SJSA1 (cell line): ENCODE measurements around the gene SCGB3A2. TPM values are rescaled to one million over a fixed set of nuclear protein-coding genes. Genes with fewer than 3 reads are reported as not detected.

Experiments
- DNase-seq, 2 experiments: peaks; one replicate each; pipeline ENCODE4 v3.0.0-alpha.2; 2015 to 2020; ENCODE audit warnings: low spot score in 2 of 2, low read depth in 1 of 2
- H3K27ac ChIP-seq: fragments of 250-450 bp; sonication (Bioruptor Pico); 2 replicates; pipeline ENCODE4 v1.5.1; 2020; ENCODE audit warnings: mild to moderate bottlenecking, moderate library complexity
- H3K27me3 ChIP-seq: fragments of 250-450 bp; sonication (Bioruptor Pico); replicated peaks from 2 replicates; pipeline ENCODE4 v1.5.1; 2020; ENCODE audit warnings: mild to moderate bottlenecking, moderate library complexity
- H3K36me3 ChIP-seq: fragments of 250-450 bp; sonication (Bioruptor Pico); 2 replicates; pipeline ENCODE4 v1.5.1; 2020; ENCODE audit warnings: mild to moderate bottlenecking
- H3K4me1 ChIP-seq: fragments of 250-450 bp; sonication (Bioruptor Pico); replicated peaks from 2 replicates; pipeline ENCODE4 v1.6.1; 2021; ENCODE audit warnings: mild to moderate bottlenecking
- H3K4me3 ChIP-seq: fragments of 250-450 bp; sonication (Bioruptor Pico); 2 replicates; pipeline ENCODE4 v1.5.1; 2020; ENCODE audit warnings: mild to moderate bottlenecking
- H3K9me3 ChIP-seq: fragments of 250-450 bp; sonication (Bioruptor Pico); replicated peaks from 2 replicates; pipeline ENCODE4 v1.5.1; 2020; ENCODE audit warnings: mild to moderate bottlenecking
- total RNA-seq: library from RNA; depleted of rRNA; stranded (reverse); fragments of >200 nt; shearing (Covaris generic); gene quantifications from 2 replicates; pipeline ENCODE4 v1.2.3, GENCODE V29; 2014

Gene SCGB3A2
- total RNA-seq, 1 experiment from 2014 or later: not detected

DNA sequence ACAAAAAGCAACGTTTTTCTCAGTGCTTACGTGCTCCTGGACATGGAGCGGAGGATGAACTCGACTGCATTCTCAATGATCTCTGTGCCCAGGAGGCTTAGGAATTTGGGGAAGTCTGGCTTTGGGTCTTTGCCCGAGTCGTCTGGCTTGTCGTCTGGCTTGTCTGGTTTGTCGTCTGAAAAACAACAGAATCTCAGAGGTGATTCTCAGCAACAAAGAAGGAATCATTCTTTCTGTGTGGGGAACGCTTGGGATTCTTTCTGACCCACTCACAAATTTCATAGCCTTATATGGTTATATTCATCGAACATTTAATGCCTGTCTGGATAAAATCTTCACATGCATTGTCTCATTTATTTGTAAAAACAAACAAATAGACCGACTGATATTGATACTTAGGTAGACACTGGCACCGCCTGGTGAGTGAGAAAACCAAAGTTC is 23.1 kb downstream of the SCGB3A2 start:
- Histone ChIP-seq H3K27ac (peak overlapping the region; percentile 82), H3K4me3 (no peak overlapping the region), H3K4me1 (peaks cover 70% of the 10 kb centered on the region), H3K27me3 (no peaks in the 10 kb centered on the region), H3K36me3 (no peaks in the 10 kb centered on the region), H3K9me3 (no peaks in the 10 kb centered on the region)
- peak; percentile 84 to 92 for DNase-seq

- Histone ChIP-seq H3K9me3 (no peaks in the 10 kb centered on the region), H3K36me3 (no peaks in the 10 kb centered on the region), H3K4me1 (peaks cover 72% of the 10 kb centered on the region), H3K4me3 (no peak overlapping the region), H3K27me3 (no peaks in the 10 kb centered on the region), H3K27ac (peak overlapping the region; percentile 2; the same call in 1 of the 2 replicates)
- DNase-seq: no peak
These were observed 24.2 kb downstream of the SCGB3A2 start for GRCh38 chr5:147902609-147903115.

DNA sequence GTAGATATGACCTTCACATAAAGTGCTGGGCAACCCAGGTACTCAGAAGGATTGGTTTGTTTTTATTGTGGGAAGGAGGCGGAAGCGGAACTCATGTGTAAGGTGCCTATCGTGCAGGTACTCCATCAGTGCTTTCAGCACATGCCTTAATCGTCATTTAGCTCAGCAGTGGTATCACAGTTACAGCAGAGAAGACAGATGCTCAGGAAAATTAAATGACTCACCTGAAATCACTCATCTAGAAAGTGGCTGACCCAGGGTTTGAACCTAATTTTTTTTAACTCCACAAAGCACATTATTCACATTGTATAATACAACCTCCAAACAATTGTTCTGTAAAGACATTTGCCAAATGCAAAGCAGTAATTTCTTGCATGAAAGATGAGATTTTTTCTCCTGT is 25.6 kb downstream of the SCGB3A2 start:
- Histone ChIP-seq H3K9me3 (no peaks in the 10 kb centered on the region), H3K36me3 (no peaks in the 10 kb centered on the region), H3K27me3 (no peaks in the 10 kb centered on the region), H3K27ac (no peak overlapping the region), H3K4me1 (peaks cover 58% of the 10 kb centered on the region), H3K4me3 (no peak overlapping the region)
- DNase-seq: no peak

- Histone ChIP-seq H3K27me3 (no peaks in the 10 kb centered on the region), H3K4me3 (no peak within 1 kb of the TSS), H3K27ac (peak within 1 kb of the TSS; percentile 40), H3K4me1 (peaks cover 34% of the 10 kb centered on the region), H3K9me3 (no peaks in the 10 kb centered on the region), H3K36me3 (no peaks in the 10 kb centered on the region)
- DNase-seq: peak in 1 of 2 experiments; percentile 43
These were observed 28.0 kb downstream of the SCGB3A2 start, which contains the start of gene C5orf46 for GRCh38 chr5:147906326-147907095. Gene C5orf46 (minus strand): TSS chr5:147906538. CDS start chr5:147906501, 37 bp downstream.

DNA sequence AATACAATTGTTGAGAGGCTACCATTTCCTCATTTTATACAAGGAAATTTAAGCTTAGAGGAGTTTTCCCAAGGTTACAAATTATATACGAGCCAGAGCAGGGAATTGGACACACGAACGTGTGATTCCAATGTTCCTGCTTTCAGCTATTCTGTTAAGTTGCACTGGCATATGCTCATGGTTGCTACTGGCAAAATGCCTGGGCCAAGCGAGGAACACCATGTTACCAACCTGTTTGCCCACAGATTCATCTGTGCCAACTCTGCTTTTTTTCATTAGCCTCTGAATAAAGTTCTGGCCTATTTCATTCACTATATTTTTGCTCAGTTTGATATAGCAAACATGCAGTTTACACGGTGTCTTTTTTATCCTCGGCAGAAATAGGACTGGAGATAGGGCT is 32.9 kb downstream of the SCGB3A2 start:
- Histone ChIP-seq H3K27ac (no peak overlapping the region), H3K4me1 (peaks cover 6% of the 10 kb centered on the region), H3K27me3 (no peaks in the 10 kb centered on the region), H3K9me3 (no peaks in the 10 kb centered on the region), H3K36me3 (no peaks in the 10 kb centered on the region), H3K4me3 (no peak overlapping the region)
- DNase-seq: no peak

DNA sequence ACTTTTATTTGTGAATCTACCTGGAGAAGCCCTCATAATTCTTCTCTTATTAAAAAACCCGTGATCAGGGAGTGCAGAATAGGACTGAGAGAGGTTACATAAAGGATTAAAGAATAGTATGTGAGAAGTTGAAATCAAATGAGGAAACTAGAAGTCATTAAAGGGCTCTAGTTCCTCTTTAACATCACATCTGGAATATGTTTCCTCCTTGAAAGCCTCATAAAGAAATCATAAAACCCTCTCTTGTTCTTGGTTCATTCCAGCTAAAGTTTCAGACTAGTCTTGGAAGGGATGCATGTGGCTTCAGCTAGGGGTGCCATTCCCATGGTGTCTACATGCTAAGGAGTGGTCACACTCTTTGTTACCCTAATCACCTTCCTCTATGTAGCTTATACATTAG is 33.5 kb downstream of the SCGB3A2 start:
- no peak overlapping the region for H3K27ac ChIP-seq
- no peaks in the 10 kb centered on the region for H3K9me3 ChIP-seq
- no peaks in the 10 kb centered on the region for H3K27me3 ChIP-seq
- no peaks in the 10 kb centered on the region for H3K36me3 ChIP-seq
- peaks cover under 1% of the 10 kb centered on the region for H3K4me1 ChIP-seq
- no peak for DNase-seq
- H3K4me3 ChIP-seq: no peak overlapping the region

GRCh38 chr5:147913786-147914185 is 35.3 kb downstream of the SCGB3A2 start:
- no peaks in the 10 kb centered on the region for H3K36me3 ChIP-seq
- H3K27ac ChIP-seq: no peak overlapping the region
- no peaks in the 10 kb centered on the region for H3K27me3 ChIP-seq
- H3K4me1 ChIP-seq: peaks cover 10% of the 10 kb centered on the region
- H3K9me3 ChIP-seq: no peaks in the 10 kb centered on the region
- H3K4me3 ChIP-seq: no peak overlapping the region
- DNase-seq: no peak

DNA sequence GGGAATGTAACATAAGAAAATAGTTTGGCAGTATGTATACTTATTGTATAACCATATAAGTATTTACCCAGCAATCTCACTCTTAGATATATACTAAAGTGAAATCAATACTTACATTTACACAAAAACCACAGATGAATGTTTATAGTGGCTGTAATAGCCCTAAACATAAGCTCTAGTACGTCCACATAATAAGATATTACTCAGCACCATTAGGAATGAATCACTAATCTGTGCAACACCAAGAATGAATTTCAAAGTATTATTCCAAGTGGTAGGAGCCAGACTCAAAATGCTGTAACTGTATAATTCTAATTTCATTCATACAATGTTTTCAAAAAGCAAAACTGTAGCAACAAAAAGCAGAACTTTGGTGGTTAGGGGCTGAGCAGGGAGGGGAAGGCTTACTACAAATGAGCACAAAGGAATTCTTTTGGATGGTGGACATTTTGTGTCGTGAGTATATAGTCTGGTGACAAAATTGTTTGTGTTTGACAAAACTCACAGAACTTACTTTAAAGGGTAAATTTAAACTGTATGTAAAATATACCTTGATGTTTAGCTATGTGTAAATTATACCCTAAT is 39.7 kb downstream of the SCGB3A2 start:
- Histone ChIP-seq H3K27me3 (no peaks in the 10 kb centered on the region), H3K4me1 (peaks cover 23% of the 10 kb centered on the region), H3K36me3 (no peaks in the 10 kb centered on the region), H3K9me3 (no peaks in the 10 kb centered on the region), H3K4me3 (no peak overlapping the region), H3K27ac (no peak overlapping the region)
- peak in 1 of 2 experiments; percentile 43 for DNase-seq

GRCh38 chr5:147918899-147919298 is 40.4 kb downstream of the SCGB3A2 start:
- Histone ChIP-seq H3K27me3 (no peaks in the 10 kb centered on the region), H3K9me3 (no peaks in the 10 kb centered on the region), H3K27ac (no peak overlapping the region), H3K36me3 (no peaks in the 10 kb centered on the region), H3K4me1 (peaks cover 23% of the 10 kb centered on the region), H3K4me3 (no peak overlapping the region)
- DNase-seq: no peak

DNA sequence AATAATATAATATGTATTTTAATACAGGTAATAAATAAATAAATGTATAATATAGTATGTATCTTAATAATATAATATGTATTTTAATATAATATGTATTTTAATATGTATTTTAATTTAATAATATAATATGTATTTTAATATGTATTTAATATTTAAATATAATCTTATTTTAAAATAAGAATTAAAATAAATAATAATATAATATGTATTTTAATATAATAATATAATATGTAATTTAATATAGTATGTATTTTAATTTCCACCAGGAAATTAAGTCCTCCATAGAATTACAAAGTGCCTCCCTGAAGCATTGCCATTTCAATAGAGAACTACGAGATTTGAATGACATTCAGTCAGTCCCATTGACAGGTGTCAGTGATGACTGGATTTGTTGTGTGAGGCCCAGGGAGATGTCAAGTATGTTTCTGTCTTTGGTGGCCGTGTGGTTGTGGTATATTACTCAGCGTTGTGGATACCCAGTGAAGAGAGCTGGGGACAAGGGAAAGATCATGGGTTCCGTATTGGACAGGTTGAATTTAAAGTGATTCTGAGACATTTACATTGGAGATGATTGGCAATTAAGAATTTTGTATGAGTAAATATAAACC is 42.0 kb downstream of the SCGB3A2 start:
- Histone ChIP-seq H3K4me1 (peaks cover 23% of the 10 kb centered on the region), H3K27me3 (no peaks in the 10 kb centered on the region), H3K4me3 (no peak overlapping the region), H3K9me3 (no peaks in the 10 kb centered on the region), H3K36me3 (no peaks in the 10 kb centered on the region), H3K27ac (no peak overlapping the region)
- DNase-seq: no peak

DNA sequence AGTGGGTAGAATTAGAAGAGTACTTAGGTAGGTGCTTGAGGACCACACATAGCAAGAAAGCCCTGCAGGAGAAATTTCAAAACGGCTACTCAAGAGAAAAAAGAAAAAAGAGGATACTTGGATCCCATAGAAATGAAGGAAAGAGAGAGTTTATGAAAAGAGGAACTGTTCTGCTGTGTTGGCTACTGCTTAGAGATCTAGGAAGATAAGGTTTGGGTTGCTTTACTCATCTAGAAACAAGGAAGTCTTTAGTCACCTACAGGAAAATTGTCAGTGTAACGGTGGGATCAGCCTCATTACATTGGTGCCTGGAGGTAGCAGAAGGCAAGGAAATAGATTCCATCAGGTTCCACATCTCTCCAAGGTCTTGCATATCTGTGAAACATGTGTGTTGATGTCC is 42.6 kb downstream of the SCGB3A2 start:
- H3K4me1 ChIP-seq: peaks cover 23% of the 10 kb centered on the region
- H3K27ac ChIP-seq: no peak overlapping the region
- H3K36me3 ChIP-seq: no peaks in the 10 kb centered on the region
- DNase-seq: no peak
- H3K9me3 ChIP-seq: no peaks in the 10 kb centered on the region
- no peak overlapping the region for H3K4me3 ChIP-seq
- no peaks in the 10 kb centered on the region; the same call in 1 of the 2 replicates for H3K27me3 ChIP-seq

DNA sequence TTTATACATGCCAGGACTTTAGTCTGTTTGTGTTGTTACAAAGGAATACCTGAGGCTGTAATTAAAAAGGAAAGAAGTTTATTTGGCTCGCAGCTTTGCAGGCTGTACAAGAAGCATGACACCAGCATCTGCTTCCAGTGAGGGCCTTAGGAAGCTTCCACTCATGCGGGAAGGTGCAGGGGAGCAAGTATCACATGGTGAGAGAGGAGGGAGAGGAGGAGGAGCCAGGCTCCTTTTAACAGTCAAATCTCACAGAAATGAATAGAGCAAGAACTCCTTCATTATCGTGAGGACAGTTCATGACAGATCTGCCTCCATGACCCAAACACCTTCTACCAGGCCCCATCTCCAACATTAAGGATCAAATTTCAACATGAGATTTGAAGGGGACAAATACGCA is 46.5 kb downstream of the SCGB3A2 start:
- H3K4me1 ChIP-seq: peaks cover 1% of the 10 kb centered on the region
- no peaks in the 10 kb centered on the region for H3K36me3 ChIP-seq
- DNase-seq: no peak
- H3K9me3 ChIP-seq: no peaks in the 10 kb centered on the region
- no peaks in the 10 kb centered on the region; the same call in 1 of the 2 replicates for H3K27me3 ChIP-seq
- H3K4me3 ChIP-seq: no peak overlapping the region
- no peak overlapping the region for H3K27ac ChIP-seq

- no peak for DNase-seq
- no peaks in the 10 kb centered on the region for H3K9me3 ChIP-seq
- H3K27ac ChIP-seq: no peak overlapping the region
These were observed 49.4 kb downstream of the SCGB3A2 start for GRCh38 chr5:147927901-147928300.

DNA sequence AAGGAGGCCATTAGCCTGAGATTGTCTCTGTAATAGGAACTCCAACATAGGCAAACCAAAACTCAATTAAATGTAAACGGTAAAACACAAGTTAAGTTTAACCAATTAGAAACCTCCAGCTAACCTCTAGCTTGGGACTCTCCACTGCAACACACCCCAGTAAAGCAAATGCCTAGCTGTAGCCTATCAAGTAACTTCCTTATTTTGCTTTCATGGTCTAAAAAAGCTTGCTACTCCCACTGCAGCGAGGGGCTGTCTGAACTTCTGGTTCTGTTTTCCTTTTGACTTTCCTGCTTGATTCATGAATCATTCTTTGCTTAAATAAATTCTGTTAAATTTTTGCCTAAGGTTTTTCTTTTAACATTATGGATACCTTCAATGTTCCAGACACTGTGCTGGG is 52.3 kb downstream of the SCGB3A2 start:
- no peaks in the 10 kb centered on the region for H3K9me3 ChIP-seq
- no peaks in the 10 kb centered on the region for H3K36me3 ChIP-seq
- DNase-seq: no peak
- H3K4me3 ChIP-seq: no peak overlapping the region
- H3K4me1 ChIP-seq: no peaks in the 10 kb centered on the region
- H3K27me3 ChIP-seq: no peaks in the 10 kb centered on the region; the same call in 1 of the 2 replicates
- H3K27ac ChIP-seq: no peak overlapping the region

More at GRCh38 chr5:147927901-147928300, 49.4 kb downstream of the SCGB3A2 start:
- Histone ChIP-seq H3K4me1 (no peaks in the 10 kb centered on the region), H3K4me3 (no peak overlapping the region), H3K36me3 (no peaks in the 10 kb centered on the region), H3K27me3 (no peaks in the 10 kb centered on the region; the same call in 1 of the 2 replicates)
